ENCODE measurements around the gene CDCA8. TPM values are rescaled to one million over a fixed set of nuclear protein-coding genes. Genes with fewer than 3 reads are reported as not detected.

CDCA8 gene
- total and polyA plus RNA-seq, 2 of the 8 experiments (the other 6 are each of a cell fraction or from before 2014, with no cell fraction given) = 43.9 to 46.2 TPM

- TF ChIP-seq, protein P1, sequence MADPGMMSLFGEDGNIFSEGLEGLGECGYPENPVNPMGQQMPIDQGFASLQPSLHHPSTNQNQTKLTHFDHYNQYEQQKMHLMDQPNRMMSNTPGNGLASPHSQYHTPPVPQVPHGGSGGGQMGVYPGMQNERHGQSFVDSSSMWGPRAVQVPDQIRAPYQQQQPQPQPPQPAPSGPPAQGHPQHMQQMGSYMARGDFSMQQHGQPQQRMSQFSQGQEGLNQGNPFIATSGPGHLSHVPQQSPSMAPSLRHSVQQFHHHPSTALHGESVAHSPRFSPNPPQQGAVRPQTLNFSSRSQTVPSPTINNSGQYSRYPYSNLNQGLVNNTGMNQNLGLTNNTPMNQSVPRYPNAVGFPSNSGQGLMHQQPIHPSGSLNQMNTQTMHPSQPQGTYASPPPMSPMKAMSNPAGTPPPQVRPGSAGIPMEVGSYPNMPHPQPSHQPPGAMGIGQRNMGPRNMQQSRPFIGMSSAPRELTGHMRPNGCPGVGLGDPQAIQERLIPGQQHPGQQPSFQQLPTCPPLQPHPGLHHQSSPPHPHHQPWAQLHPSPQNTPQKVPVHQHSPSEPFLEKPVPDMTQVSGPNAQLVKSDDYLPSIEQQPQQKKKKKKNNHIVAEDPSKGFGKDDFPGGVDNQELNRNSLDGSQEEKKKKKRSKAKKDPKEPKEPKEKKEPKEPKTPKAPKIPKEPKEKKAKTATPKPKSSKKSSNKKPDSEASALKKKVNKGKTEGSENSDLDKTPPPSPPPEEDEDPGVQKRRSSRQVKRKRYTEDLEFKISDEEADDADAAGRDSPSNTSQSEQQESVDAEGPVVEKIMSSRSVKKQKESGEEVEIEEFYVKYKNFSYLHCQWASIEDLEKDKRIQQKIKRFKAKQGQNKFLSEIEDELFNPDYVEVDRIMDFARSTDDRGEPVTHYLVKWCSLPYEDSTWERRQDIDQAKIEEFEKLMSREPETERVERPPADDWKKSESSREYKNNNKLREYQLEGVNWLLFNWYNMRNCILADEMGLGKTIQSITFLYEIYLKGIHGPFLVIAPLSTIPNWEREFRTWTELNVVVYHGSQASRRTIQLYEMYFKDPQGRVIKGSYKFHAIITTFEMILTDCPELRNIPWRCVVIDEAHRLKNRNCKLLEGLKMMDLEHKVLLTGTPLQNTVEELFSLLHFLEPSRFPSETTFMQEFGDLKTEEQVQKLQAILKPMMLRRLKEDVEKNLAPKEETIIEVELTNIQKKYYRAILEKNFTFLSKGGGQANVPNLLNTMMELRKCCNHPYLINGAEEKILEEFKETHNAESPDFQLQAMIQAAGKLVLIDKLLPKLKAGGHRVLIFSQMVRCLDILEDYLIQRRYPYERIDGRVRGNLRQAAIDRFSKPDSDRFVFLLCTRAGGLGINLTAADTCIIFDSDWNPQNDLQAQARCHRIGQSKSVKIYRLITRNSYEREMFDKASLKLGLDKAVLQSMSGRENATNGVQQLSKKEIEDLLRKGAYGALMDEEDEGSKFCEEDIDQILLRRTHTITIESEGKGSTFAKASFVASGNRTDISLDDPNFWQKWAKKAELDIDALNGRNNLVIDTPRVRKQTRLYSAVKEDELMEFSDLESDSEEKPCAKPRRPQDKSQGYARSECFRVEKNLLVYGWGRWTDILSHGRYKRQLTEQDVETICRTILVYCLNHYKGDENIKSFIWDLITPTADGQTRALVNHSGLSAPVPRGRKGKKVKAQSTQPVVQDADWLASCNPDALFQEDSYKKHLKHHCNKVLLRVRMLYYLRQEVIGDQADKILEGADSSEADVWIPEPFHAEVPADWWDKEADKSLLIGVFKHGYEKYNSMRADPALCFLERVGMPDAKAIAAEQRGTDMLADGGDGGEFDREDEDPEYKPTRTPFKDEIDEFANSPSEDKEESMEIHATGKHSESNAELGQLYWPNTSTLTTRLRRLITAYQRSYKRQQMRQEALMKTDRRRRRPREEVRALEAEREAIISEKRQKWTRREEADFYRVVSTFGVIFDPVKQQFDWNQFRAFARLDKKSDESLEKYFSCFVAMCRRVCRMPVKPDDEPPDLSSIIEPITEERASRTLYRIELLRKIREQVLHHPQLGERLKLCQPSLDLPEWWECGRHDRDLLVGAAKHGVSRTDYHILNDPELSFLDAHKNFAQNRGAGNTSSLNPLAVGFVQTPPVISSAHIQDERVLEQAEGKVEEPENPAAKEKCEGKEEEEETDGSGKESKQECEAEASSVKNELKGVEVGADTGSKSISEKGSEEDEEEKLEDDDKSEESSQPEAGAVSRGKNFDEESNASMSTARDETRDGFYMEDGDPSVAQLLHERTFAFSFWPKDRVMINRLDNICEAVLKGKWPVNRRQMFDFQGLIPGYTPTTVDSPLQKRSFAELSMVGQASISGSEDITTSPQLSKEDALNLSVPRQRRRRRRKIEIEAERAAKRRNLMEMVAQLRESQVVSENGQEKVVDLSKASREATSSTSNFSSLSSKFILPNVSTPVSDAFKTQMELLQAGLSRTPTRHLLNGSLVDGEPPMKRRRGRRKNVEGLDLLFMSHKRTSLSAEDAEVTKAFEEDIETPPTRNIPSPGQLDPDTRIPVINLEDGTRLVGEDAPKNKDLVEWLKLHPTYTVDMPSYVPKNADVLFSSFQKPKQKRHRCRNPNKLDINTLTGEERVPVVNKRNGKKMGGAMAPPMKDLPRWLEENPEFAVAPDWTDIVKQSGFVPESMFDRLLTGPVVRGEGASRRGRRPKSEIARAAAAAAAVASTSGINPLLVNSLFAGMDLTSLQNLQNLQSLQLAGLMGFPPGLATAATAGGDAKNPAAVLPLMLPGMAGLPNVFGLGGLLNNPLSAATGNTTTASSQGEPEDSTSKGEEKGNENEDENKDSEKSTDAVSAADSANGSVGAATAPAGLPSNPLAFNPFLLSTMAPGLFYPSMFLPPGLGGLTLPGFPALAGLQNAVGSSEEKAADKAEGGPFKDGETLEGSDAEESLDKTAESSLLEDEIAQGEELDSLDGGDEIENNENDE (IDR thresholded peaks at IDR 0.05; ENCODE audit: insufficient replicate concordance, low read length) = no peak
- TF ChIP-seq POLR2AphosphoS5 (IDR thresholded peaks at IDR 0.05; ENCODE audit: low read depth, low read length) (no peak), RNF2 (IDR thresholded peaks at IDR 0.05; ENCODE audit: borderline replicate concordance, low read depth, low read length, missing control alignments, poor library complexity, severe bottlenecking) (no peak), TCF12 (IDR thresholded peaks at IDR 0.05; ENCODE audit: low read depth, low read length) (no peak), JUN (IDR thresholded peaks at IDR 0.05; ENCODE audit: low read depth, low read length) (no peak), PHF8 (conservative IDR thresholded peaks at IDR 0.05; ENCODE audit: low read depth, low read length) (no peak), GTF2F1 (IDR thresholded peaks at IDR 0.05; ENCODE audit: borderline replicate concordance, low read depth, low read length) (no peak), RXRA (IDR thresholded peaks at IDR 0.05; ENCODE audit: insufficient read depth, low read depth, low read length) (no peak), CBX8 (IDR thresholded peaks at IDR 0.05; ENCODE audit: borderline replicate concordance, low read depth, low read length) (no peak), SAP30 (IDR thresholded peaks at IDR 0.05; ENCODE audit: insufficient read depth, insufficient replicate concordance, low read length) (no peak)
- TF ChIP-seq, protein P2, sequence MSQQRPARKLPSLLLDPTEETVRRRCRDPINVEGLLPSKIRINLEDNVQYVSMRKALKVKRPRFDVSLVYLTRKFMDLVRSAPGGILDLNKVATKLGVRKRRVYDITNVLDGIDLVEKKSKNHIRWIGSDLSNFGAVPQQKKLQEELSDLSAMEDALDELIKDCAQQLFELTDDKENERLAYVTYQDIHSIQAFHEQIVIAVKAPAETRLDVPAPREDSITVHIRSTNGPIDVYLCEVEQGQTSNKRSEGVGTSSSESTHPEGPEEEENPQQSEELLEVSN (IDR thresholded peaks at IDR 0.05) = no peak
Measured at GRCh38 chr1:37730376-37730775, 38.1 kb downstream of the CDCA8 start (continued).

All from H1 (cell line).